Measurements from ENCODE around the gene HPS4. TPM values are rescaled to one million over a fixed set of nuclear protein-coding genes. Genes with fewer than 3 reads are reported as not detected.

HPS4 gene
- total and polyA plus RNA-seq, 2 of the 8 experiments (the other 6 are each of a cell fraction or from before 2014, with no cell fraction given), result 28.0 to 35.2 TPM

GRCh38 chr22:26444777-26445176, 38.8 kb downstream of the HPS4 start:
- TF ChIP-seq JUN (IDR thresholded peaks at IDR 0.05; ENCODE audit: low read depth, low read length), result no peak
- TF ChIP-seq SP1 (IDR thresholded peaks at IDR 0.05; ENCODE audit: low read depth, low read length), result no peak
- no peak for TF ChIP-seq BACH1 (IDR thresholded peaks at IDR 0.05; ENCODE audit: low read length)
- TF ChIP-seq USF2 (IDR thresholded peaks at IDR 0.05; ENCODE audit: low read length), result no peak
- TF ChIP-seq RNF2 (IDR thresholded peaks at IDR 0.05; ENCODE audit: borderline replicate concordance, low read depth, low read length, missing control alignments, poor library complexity, severe bottlenecking), result no peak
- TF ChIP-seq SAP30 (IDR thresholded peaks at IDR 0.05; ENCODE audit: insufficient read depth, insufficient replicate concordance, low read length), result no peak
- no peak overlapping the region for H2BK15ac ChIP-seq (ENCODE audit: low read length)
- H2AK5ac ChIP-seq (ENCODE audit: low read depth, low read length), result no peak overlapping the region
- no peaks in the 10 kb centered on the region for H3K23me2 ChIP-seq (ENCODE audit: low read depth, low read length)
- H4K20me1 ChIP-seq (replicated peaks in 1 of 2; ENCODE audit: control insufficient read depth in 1 of 2, insufficient read depth in 2 of 2, low read length in 2 of 2), result peaks cover 0 to 3% of the 10 kb centered on the region in 2 experiments
- no peak overlapping the region for H3K14ac ChIP-seq (ENCODE audit: insufficient read length)
- H3K4ac ChIP-seq (replicated peaks; ENCODE audit: insufficient read length, low read depth, low read length), result no peak overlapping the region
- ChIA-PET CTCF (ENCODE audit: partially characterized antibody) (interaction anchor here (1.0 to 2.8 kb wide), 7 partner anchors 8 to 79 kb away, joined by 3 to 21 read pairs (median 5); no protein-coding TSS in a partner anchor), POLR2A (ENCODE audit: partially characterized antibody) (no interaction called here)
- no peak overlapping the region for H2BK5ac ChIP-seq (ENCODE audit: low read depth, low read length)
- FAIRE-seq (no peak), DNase-seq (ENCODE audit: low read depth in 1 of 2, low spot score in 2 of 2) (no peak)
- no peak overlapping the region for H3K9ac ChIP-seq (replicated peaks in 1 of 4; ENCODE audit: extremely low read depth in 1 of 4, low read depth in 3 of 4, low read length in 3 of 4)
- no peaks in the 10 kb centered on the region for H3K9me3 ChIP-seq (ENCODE audit: insufficient read depth in 2 of 2, low read depth in 1 of 2, low read length in 1 of 2)
- no peak overlapping the region for H3K27ac ChIP-seq (ENCODE audit: low read depth, low read length)
- no peak overlapping the region for H2BK20ac ChIP-seq (ENCODE audit: low read length)
- no peak overlapping the region for H4K91ac ChIP-seq (replicated peaks; ENCODE audit: insufficient read length, low read length)
- no peak overlapping the region for H3K56ac ChIP-seq (replicated peaks; ENCODE audit: insufficient read length, low read depth, low read length)
- no peak overlapping the region for H2AFZ ChIP-seq (ENCODE audit: low read length)
- H3K18ac ChIP-seq (ENCODE audit: extremely low read depth, low read length), result no peak overlapping the region
- H3K4me1 ChIP-seq (replicated peaks in 1 of 4; ENCODE audit: control insufficient read depth in 3 of 4, insufficient read depth in 4 of 4, low read length in 3 of 4), result no peaks in the 10 kb centered on the region
- H4K8ac ChIP-seq (ENCODE audit: extremely low read depth, insufficient read depth, low read length), result no peak overlapping the region
- no peak overlapping the region for H4K5ac ChIP-seq (ENCODE audit: insufficient read length, low read depth, low read length)
- WGBS, 2 experiments (ENCODE audit: extremely low coverage in 1 of 2, insufficient coverage in 1 of 2, insufficient read length in 1 of 2, insufficient replicate concordance in 2 of 2, low coverage in 1 of 2, low lambda C conversion rate in 2 of 2, missing lambda C conversion rate in 1 of 2), result 92% methylated on average over 8 of the region's 8 CpGs; no CpG with 5 or more reads in 1 of the 2 experiments
- H2BK120ac ChIP-seq (replicated peaks; ENCODE audit: low read depth, low read length), result no peak overlapping the region
- no peaks in the 10 kb centered on the region for H3K79me2 ChIP-seq (ENCODE audit: control insufficient read depth in 1 of 2, insufficient read depth in 2 of 2, low read length in 2 of 2)
- H2BK12ac ChIP-seq (ENCODE audit: low read depth, low read length), result no peak overlapping the region
- no peak overlapping the region for H3K4me3 ChIP-seq (ENCODE audit: extremely low read depth in 1 of 4, insufficient read depth in 2 of 4, low read depth in 3 of 4, low read length in 4 of 4)
- peaks cover 2% of the 10 kb centered on the region; the same call in 1 of the 2 replicates for H3K79me1 ChIP-seq (ENCODE audit: low read depth, low read length)
- H3K36me3 ChIP-seq (ENCODE audit: control insufficient read depth in 2 of 4, insufficient read depth in 4 of 4, low read length in 3 of 4), result no peaks in the 10 kb centered on the region
- H3K4me2 ChIP-seq (ENCODE audit: insufficient read depth in 1 of 2, low read depth in 2 of 2, low read length in 2 of 2), result no peak overlapping the region
- no peak overlapping the region for H3K23ac ChIP-seq (ENCODE audit: insufficient read length)
- no peaks in the 10 kb centered on the region for H3K27me3 ChIP-seq (replicated peaks in 1 of 4; ENCODE audit: control insufficient read depth in 3 of 4, extremely low read depth in 1 of 4, insufficient read depth in 3 of 4, low read length in 3 of 4)

Measured in H1 (cell line).